NCI-H446 treated with DMSO at 0.1 percent for 48 hours (cell line): ENCODE measurements around the gene PLK3.
"Not testable (repeated sequence)": the region's sequence is repeated elsewhere in the genome, so short reads cannot be mapped to it uniquely, and the experiment has no call there.

Source experiments
- DNase-seq: peaks from one replicate; lab custom pipeline; 2025; lab: John Stamatoyannopoulos, UW

PLK3 gene

GRCh38 chr1:44787506-44787905 lies 12.7 kb upstream of the PLK3 start:
- no peak for DNase-seq

GRCh38 chr1:44788120-44788860 lies 11.9 kb upstream of the PLK3 start, which contains the start of gene BEST4:
Gene BEST4, minus strand, starts transcription at chr1:44788170. Its CDS starts 465 bp downstream, at chr1:44787705.
- no peak for DNase-seq

GRCh38 chr1:44790968-44791801 lies 9.0 kb upstream of the PLK3 start:
- no peak for DNase-seq

- no peak for DNase-seq
These were observed 7.3 kb upstream of the PLK3 start for GRCh38 chr1:44792736-44793502.

- DNase-seq = not testable (repeated sequence)
These were observed 2.3 kb upstream of the PLK3 start for GRCh38 chr1:44797886-44798285.

- no peak for DNase-seq
These were observed 1.5 kb upstream of the PLK3 start for GRCh38 chr1:44798481-44799365.

GRCh38 chr1:44801491-44802305 lies 1.5 kb downstream of the PLK3 start:
- no peak for DNase-seq

- no peak for DNase-seq
These were observed 2.3 kb downstream of the PLK3 start for GRCh38 chr1:44802306-44803061.

GRCh38 chr1:44803062-44803311 lies 2.8 kb downstream of the PLK3 start:
- no peak for DNase-seq

- no peak for DNase-seq
These were observed 3.3 kb downstream of the PLK3 start for GRCh38 chr1:44803312-44804095.

- DNase-seq = no peak
These were observed 5.3 kb downstream of the PLK3 start for GRCh38 chr1:44805311-44806024.

- DNase-seq = no peak
These were observed 6.0 kb downstream of the PLK3 start for GRCh38 chr1:44806025-44806703.

- no peak for DNase-seq
These were observed 6.7 kb downstream of the PLK3 start, which contains the start of gene DYNLT4 for GRCh38 chr1:44806704-44807363. Gene DYNLT4, minus strand, starts transcription at chr1:44807351. Its CDS starts 683 bp downstream, at chr1:44806668.

GRCh38 chr1:44807364-44808062 lies 7.3 kb downstream of the PLK3 start:
- no peak for DNase-seq

- DNase-seq = peak; percentile 50
These were observed 8.1 kb downstream of the PLK3 start, which contains the start of gene BTBD19 for GRCh38 chr1:44808063-44808937. Gene BTBD19, plus strand, starts transcription at chr1:44808523. Its CDS starts 298 bp downstream, at chr1:44808821.
